Astrocyte of the cerebellum (primary cell): ENCODE data around the gene HFM1.

Source experiments
- DNase-seq: peaks from one replicate; pipeline ENCODE4 v3.0.0-alpha.2; 2011; ENCODE audit warnings: low read depth
- H3K4me3 ChIP-seq: 2 replicates; pipeline ENCODE4 v1.5.1; 2011; ENCODE audit warnings: mild to moderate bottlenecking, low read depth, low read length, moderate library complexity
- CTCF ChIP-seq: IDR thresholded peaks from 2 replicates; pipeline ENCODE4 v1.5.1; 2012; ENCODE audit warnings: low read length, low read depth, moderate library complexity, mild to moderate bottlenecking; ENCODE audit errors: missing control alignments
- in situ Hi-C: cut with HindIII; loops from 2 replicates; pipeline ENCODE4 v1.10.0; 2017; ENCODE audit warnings: low sequenced_read_pairs

HFM1 gene

GRCh38 chr1:91245435-91245834 is 159.2 kb downstream of the HFM1 start:
- in situ Hi-C loops = no loop called here
- H3K4me3 ChIP-seq = no peak overlapping the region
- no peak for DNase-seq
- TF ChIP-seq CTCF = no peak

GRCh38 chr1:91244737-91245136 is 159.9 kb downstream of the HFM1 start:
- no peak for DNase-seq

GRCh38 chr1:91243171-91243570 is 161.5 kb downstream of the HFM1 start:
- no peak for TF ChIP-seq CTCF
- no peak overlapping the region for H3K4me3 ChIP-seq
- no peak for DNase-seq
- in situ Hi-C loops = no loop called here

More at GRCh38 chr1:91244737-91245136, 159.9 kb downstream of the HFM1 start:
- in situ Hi-C loops = no loop called here
- H3K4me3 ChIP-seq = no peak overlapping the region
- no peak for TF ChIP-seq CTCF

- in situ Hi-C loops = no loop called here
- no peak for TF ChIP-seq CTCF
- no peak overlapping the region for H3K4me3 ChIP-seq
- no peak for DNase-seq
Observed at GRCh38 chr1:91234181-91234580, 170.5 kb downstream of the HFM1 start.

GRCh38 chr1:91226741-91227140 is 177.9 kb downstream of the HFM1 start:
- in situ Hi-C loops = no loop called here
- no peak for DNase-seq
- no peak overlapping the region for H3K4me3 ChIP-seq
- no peak for TF ChIP-seq CTCF

- in situ Hi-C loops = no loop called here
- H3K4me3 ChIP-seq = no peak overlapping the region
- TF ChIP-seq CTCF = no peak
- DNase-seq = no peak
Observed at GRCh38 chr1:91224878-91225277, 179.8 kb downstream of the HFM1 start.

- in situ Hi-C loops = no loop called here
- no peak for DNase-seq
Observed at GRCh38 chr1:91221017-91221416, 183.6 kb downstream of the HFM1 start.

More at GRCh38 chr1:91221017-91221416, 183.6 kb downstream of the HFM1 start:
- H3K4me3 ChIP-seq = no peak overlapping the region
- TF ChIP-seq CTCF = no peak
